ENCODE measurements around the gene STUB1. TPM values are rescaled to one million over a fixed set of nuclear protein-coding genes. Genes with fewer than 3 reads are reported as not detected.

The STUB1 gene
- total and polyA plus RNA-seq, 12 donors = 92.7 to 165 (median 116) TPM

DNA sequence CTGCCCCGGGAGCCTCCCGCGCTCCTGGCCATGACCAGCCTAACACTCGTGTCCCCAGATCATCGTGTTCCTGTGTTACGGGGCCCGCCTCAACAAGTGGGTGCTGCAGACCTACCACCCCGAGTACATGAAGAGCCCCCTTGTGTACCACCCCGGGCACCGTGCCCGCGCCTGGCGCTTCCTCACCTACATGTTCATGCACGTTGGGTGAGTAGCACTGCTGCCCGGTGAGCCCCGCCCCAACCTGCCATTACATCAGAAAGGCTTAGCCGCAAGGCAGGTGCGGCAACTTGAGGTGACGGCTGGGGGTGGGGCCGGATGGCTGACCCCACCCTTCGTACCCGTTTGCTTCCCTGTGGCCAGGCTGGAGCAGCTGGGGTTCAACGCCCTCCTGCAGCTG is 3.3 kb upstream of the STUB1 start:
- intact Hi-C loops (cut with DNase I) = no loop called here
- 73 to 75% methylated on average over 23 of the region's 23 CpGs for WGBS, 2 donors

DNA sequence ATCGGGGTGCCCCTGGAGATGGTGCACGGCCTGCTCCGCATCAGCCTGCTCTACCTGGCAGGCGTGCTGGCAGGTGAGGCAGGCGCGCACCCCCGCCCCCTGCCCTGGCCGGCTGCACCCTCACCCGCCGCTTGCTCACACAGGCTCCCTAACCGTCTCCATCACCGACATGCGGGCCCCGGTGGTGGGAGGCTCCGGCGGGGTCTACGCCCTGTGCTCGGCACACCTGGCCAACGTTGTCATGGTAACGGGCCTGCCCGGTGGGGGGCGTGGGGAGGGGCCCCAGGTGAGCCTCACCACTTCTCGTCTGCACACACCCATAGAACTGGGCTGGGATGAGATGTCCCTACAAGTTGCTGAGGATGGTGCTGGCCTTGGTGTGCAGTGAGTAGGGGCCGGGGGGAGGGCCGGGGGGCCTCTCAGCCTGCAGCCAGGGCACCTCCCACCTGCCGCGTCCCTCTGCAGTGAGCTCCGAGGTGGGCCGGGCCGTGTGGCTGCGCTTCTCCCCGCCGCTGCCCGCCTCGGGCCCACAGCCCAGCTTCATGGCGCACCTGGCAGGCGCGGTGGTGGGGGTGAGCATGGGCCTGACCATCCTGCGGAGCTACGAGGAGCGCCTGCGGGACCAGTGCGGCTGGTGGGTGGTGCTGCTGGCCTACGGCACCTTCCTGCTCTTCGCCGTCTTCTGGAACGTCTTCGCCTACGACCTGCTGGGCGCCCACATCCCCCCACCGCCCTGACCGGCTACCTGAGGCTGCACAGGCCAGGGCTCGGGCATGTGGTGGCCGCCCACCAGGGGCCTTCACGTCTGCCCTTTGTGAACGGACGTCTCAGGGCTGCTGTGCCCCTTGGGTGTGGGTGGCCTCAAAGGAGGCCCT is 2.7 kb upstream of the STUB1 start:
- TF ChIP-seq, protein P1, sequence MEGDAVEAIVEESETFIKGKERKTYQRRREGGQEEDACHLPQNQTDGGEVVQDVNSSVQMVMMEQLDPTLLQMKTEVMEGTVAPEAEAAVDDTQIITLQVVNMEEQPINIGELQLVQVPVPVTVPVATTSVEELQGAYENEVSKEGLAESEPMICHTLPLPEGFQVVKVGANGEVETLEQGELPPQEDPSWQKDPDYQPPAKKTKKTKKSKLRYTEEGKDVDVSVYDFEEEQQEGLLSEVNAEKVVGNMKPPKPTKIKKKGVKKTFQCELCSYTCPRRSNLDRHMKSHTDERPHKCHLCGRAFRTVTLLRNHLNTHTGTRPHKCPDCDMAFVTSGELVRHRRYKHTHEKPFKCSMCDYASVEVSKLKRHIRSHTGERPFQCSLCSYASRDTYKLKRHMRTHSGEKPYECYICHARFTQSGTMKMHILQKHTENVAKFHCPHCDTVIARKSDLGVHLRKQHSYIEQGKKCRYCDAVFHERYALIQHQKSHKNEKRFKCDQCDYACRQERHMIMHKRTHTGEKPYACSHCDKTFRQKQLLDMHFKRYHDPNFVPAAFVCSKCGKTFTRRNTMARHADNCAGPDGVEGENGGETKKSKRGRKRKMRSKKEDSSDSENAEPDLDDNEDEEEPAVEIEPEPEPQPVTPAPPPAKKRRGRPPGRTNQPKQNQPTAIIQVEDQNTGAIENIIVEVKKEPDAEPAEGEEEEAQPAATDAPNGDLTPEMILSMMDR (IDR thresholded peaks at IDR 0.05) = no peak
- no peak overlapping the region for H3K4me3 ChIP-seq
- peaks cover 0 to 22% (median 0%) of the 10 kb centered on the region in 7 donors for H3K27me3 ChIP-seq
- H3K4me1 ChIP-seq = peaks cover 24 to 48% (median 40%) of the 10 kb centered on the region in 9 donors
- DNase-seq (no peak), ATAC-seq (no peak)
- H3K9me3 ChIP-seq = no peaks in the 10 kb centered on the region
- H3K36me3 ChIP-seq = peaks cover 0 to 32% (median 21%) of the 10 kb centered on the region in 9 donors
- intact Hi-C loops (cut with DNase I) = no loop called here
- 54 to 60% methylated on average over 56 to 57 of the region's 57 CpGs for WGBS, 2 donors
- no peak overlapping the region for H3K27ac ChIP-seq

More for the DNA sequence above, 3.3 kb upstream of the STUB1 start:
- H3K9me3 ChIP-seq = no peaks in the 10 kb centered on the region
- TF ChIP-seq, protein P1 (IDR thresholded peaks at IDR 0.05) = no peak
- H3K4me3 ChIP-seq = no peak overlapping the region
- H3K27ac ChIP-seq = no peak overlapping the region
- ATAC-seq = no peak
- peaks cover 18 to 42% (median 34%) of the 10 kb centered on the region in 9 donors for H3K4me1 ChIP-seq
- peaks cover 0 to 22% (median 0%) of the 10 kb centered on the region in 7 donors for H3K27me3 ChIP-seq
- peaks cover 0 to 32% (median 21%) of the 10 kb centered on the region in 9 donors for H3K36me3 ChIP-seq
- DNase-seq = no peak

DNA sequence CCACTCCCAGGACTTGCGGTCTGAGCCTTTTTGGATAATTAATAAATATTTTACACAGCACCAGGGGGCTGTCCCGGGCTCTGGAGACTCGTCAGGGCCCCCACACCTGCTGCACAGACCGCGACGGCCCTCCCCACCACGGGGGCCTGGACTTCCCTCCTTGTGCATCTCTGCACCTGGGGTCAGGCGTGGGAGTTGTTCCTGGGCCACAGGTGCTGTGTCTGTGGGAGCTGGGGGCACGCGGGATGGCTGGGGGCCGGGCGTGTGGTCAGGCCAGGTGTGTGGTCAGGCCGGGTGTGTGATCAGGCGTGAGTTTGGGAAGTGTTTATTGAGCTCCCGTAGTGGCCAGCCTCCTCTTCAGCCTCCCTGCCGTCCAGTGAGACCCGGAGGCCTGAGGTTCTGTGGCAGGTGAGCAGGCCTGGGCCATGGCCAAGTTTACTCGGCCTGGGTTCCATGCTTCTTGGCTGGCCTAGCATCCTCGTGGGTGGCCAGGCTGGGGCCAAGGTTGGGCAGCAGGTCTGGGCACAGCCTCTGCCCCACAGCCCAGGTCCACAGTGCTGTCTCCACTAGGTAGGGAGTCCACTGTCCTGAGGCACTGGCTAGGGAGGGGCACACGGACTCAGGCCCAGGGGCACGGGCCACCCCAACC is 1.9 kb upstream of the STUB1 start:
- H3K27me3 ChIP-seq = peaks cover 0 to 22% (median 0%) of the 10 kb centered on the region in 7 donors
- no peak overlapping the region for H3K4me3 ChIP-seq
- H3K4me1 ChIP-seq = peaks cover 25 to 56% (median 48%) of the 10 kb centered on the region in 9 donors
- no peaks in the 10 kb centered on the region for H3K9me3 ChIP-seq
- peak overlapping the region in 2 of 10 donors; percentile 75 to 90 for H3K27ac ChIP-seq
- peaks cover 0 to 32% (median 20%) of the 10 kb centered on the region in 9 donors for H3K36me3 ChIP-seq
- WGBS, 2 donors = 73 to 83% methylated on average over 21 of the region's 21 CpGs
- intact Hi-C loops (cut with DNase I) = no loop called here
- DNase-seq = no peak
- peak in 1 of 8 donors; percentile 1 for ATAC-seq
- TF ChIP-seq, protein P1 (IDR thresholded peaks at IDR 0.05) = no peak
